ENCODE measurements around the gene BCAS3. TPM values are rescaled to one million over a fixed set of nuclear protein-coding genes. Genes with fewer than 3 reads are reported as not detected.

BCAS3 gene
- total and polyA plus RNA-seq, 2 donors (not counting 1 experiment from before 2014, with no cell fraction given), result 13.9 to 73.4 TPM

DNA sequence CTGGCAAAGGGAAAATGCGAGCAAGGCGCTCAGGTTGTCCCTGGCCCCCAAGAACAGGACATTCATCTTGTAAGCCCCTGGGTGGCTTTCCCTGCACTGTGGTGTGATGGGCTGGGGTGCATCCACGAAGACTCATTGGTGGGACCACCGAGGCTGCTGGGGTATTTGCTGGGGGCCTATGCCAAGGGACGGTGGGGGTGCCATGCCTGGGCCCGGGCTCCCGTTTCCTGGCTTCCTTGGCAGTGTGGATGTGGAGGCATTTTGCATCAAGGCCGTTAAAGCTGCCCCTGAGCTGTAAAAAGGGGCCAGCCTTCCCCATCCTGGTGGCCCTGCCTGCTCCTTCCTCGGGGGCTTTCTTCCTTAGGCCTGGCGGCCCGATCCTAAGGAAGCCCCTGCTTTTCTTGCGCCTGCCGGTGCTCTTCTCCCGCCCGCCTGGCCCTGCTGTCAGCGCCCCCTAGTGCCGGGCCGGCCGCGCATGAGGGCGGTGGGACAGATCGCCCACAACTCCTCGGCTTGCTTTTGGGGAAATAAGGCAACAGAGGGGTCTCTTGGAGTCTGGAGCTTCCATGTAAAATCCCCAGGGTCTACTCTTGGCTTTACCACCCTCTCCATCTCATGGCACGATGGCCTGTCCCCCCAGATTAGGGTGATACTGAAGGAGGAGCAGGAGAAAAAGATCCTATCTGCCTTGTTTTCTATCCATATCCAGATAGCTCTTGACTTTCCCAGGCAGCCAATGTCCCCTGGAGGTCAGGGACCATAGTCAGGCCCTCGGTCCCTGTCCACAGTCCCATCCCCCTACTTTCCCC is 712.2 kb downstream of the BCAS3 start:
- WGBS (ENCODE audit: insufficient coverage), result 30% methylated on average over 22 of the region's 25 CpGs
- intact Hi-C loops (cut with micrococcal nuclease), result no loop called here
- H3K9me3 ChIP-seq (ENCODE audit: control extremely low read depth in 1 of 3, control insufficient read depth in 2 of 3, insufficient read depth in 1 of 3, low read length in 2 of 3), result peaks cover 0 to 2% (median 0%) of the 10 kb centered on the region in 3 donors
- no peak overlapping the region for H3K9ac ChIP-seq (ENCODE audit: low read length)
- H3K4me3 ChIP-seq (ENCODE audit: control extremely low read depth in 1 of 5, extremely low read depth in 1 of 5, insufficient read depth in 1 of 5, low read depth in 2 of 5, low read length in 4 of 5), result no peak overlapping the region
- no peak overlapping the region for H3K27ac ChIP-seq (ENCODE audit: low read length in 2 of 2)
- ATAC-seq (ENCODE audit: low read depth) (no peak), DNase-seq (peak; percentile 58)
- peak overlapping the region; percentile 27 for H3K4me2 ChIP-seq (replicated peaks; ENCODE audit: low read depth, low read length, poor library complexity, severe bottlenecking)
- Mint-ChIP-seq H3K9me3 (ENCODE audit: insufficient read depth) (no peaks in the 10 kb centered on the region), H3K27me3 (peaks cover 24% of the 10 kb centered on the region), H3K4me3 (no peak overlapping the region), H3K27ac (no peak overlapping the region), H3K4me1 (peaks cover 5% of the 10 kb centered on the region)
- no peak overlapping the region for H2AFZ ChIP-seq (ENCODE audit: insufficient read depth, low read depth, low read length, poor library complexity, severe bottlenecking)
- POLR2A ChIA-PET, result no interaction called here
- peaks cover 0 to 21% (median under 1%) of the 10 kb centered on the region in 4 experiments for H3K27me3 ChIP-seq (replicated peaks in 1 of 4; ENCODE audit: control extremely low read depth in 1 of 4, control insufficient read depth in 3 of 4, insufficient read depth in 4 of 4, low read length in 3 of 4)
- CTCF ChIA-PET, result interaction anchor here (0.7 to 1.4 kb wide), 4 partner anchors 10 to 669 kb away, joined by 3 to 4 read pairs (median 4); no protein-coding TSS in a partner anchor
- peak; percentile 83 for TF ChIP-seq CTCF (IDR thresholded peaks at IDR 0.05)
- TF ChIP-seq EZH2 (IDR thresholded peaks at IDR 0.05; ENCODE audit: borderline replicate concordance, insufficient read depth, low read depth, low read length, poor library complexity, severe bottlenecking), result no peak
- H3K4me1 ChIP-seq (ENCODE audit: control insufficient read depth in 2 of 2, insufficient read depth in 2 of 2, low read length in 2 of 2), result peaks cover 3 to 4% of the 10 kb centered on the region in 2 donors
- H3K36me3 ChIP-seq (replicated peaks in 1 of 2; ENCODE audit: control extremely low read depth in 1 of 2, control insufficient read depth in 1 of 2, extremely low read depth in 1 of 2, insufficient read depth in 2 of 2, low read length in 1 of 2), result no peaks in the 10 kb centered on the region
- no peaks in the 10 kb centered on the region for H3K79me2 ChIP-seq (ENCODE audit: control insufficient read depth, insufficient read depth, low read length)
- no peaks in the 10 kb centered on the region for H4K20me1 ChIP-seq (ENCODE audit: control insufficient read depth, insufficient read depth, low read length, poor library complexity, severe bottlenecking)

GRCh38 chr17:61390479-61390791 is 712.8 kb downstream of the BCAS3 start:
- no peaks in the 10 kb centered on the region for H3K79me2 ChIP-seq (ENCODE audit: control insufficient read depth, insufficient read depth, low read length)
- Mint-ChIP-seq H3K4me1 (peaks cover 7% of the 10 kb centered on the region), H3K9me3 (ENCODE audit: insufficient read depth) (no peaks in the 10 kb centered on the region), H3K27ac (no peak overlapping the region), H3K4me3 (no peak overlapping the region), H3K27me3 (peaks cover 26% of the 10 kb centered on the region)
- H4K20me1 ChIP-seq (ENCODE audit: control insufficient read depth, insufficient read depth, low read length, poor library complexity, severe bottlenecking), result no peaks in the 10 kb centered on the region
- no peak overlapping the region for H3K27ac ChIP-seq (ENCODE audit: low read length in 2 of 2)
- WGBS (ENCODE audit: insufficient coverage), result 94% methylated on average over 11 of the region's 11 CpGs
- DNase-seq (no peak), ATAC-seq (ENCODE audit: low read depth) (no peak)
- no peak overlapping the region for H2AFZ ChIP-seq (ENCODE audit: insufficient read depth, low read depth, low read length, poor library complexity, severe bottlenecking)
- peaks cover 0 to 27% (median 3%) of the 10 kb centered on the region in 4 experiments for H3K27me3 ChIP-seq (replicated peaks in 1 of 4; ENCODE audit: control extremely low read depth in 1 of 4, control insufficient read depth in 3 of 4, insufficient read depth in 4 of 4, low read length in 3 of 4)
- H3K9ac ChIP-seq (ENCODE audit: low read length), result no peak overlapping the region
- intact Hi-C loops (cut with micrococcal nuclease), result no loop called here
- TF ChIP-seq EZH2 (IDR thresholded peaks at IDR 0.05; ENCODE audit: borderline replicate concordance, insufficient read depth, low read depth, low read length, poor library complexity, severe bottlenecking) (no peak), CTCF (IDR thresholded peaks at IDR 0.05) (no peak)
- peaks cover 0 to 7% (median 0%) of the 10 kb centered on the region in 3 donors for H3K9me3 ChIP-seq (ENCODE audit: control extremely low read depth in 1 of 3, control insufficient read depth in 2 of 3, insufficient read depth in 1 of 3, low read length in 2 of 3)
- H3K4me3 ChIP-seq (ENCODE audit: control extremely low read depth in 1 of 5, extremely low read depth in 1 of 5, insufficient read depth in 1 of 5, low read depth in 2 of 5, low read length in 4 of 5), result no peak overlapping the region
- H3K4me2 ChIP-seq (replicated peaks; ENCODE audit: low read depth, low read length, poor library complexity, severe bottlenecking), result no peak overlapping the region
- POLR2A ChIA-PET, result no interaction called here
- no peaks in the 10 kb centered on the region for H3K36me3 ChIP-seq (replicated peaks in 1 of 2; ENCODE audit: control extremely low read depth in 1 of 2, control insufficient read depth in 1 of 2, extremely low read depth in 1 of 2, insufficient read depth in 2 of 2, low read length in 1 of 2)
- CTCF ChIA-PET, result interaction anchor here (0.7 to 1.4 kb wide), 4 partner anchors 10 to 670 kb away, joined by 3 to 4 read pairs (median 4); no protein-coding TSS in a partner anchor
- H3K4me1 ChIP-seq (ENCODE audit: control insufficient read depth in 2 of 2, insufficient read depth in 2 of 2, low read length in 2 of 2), result peaks cover 3 to 4% of the 10 kb centered on the region in 2 donors
